Measurements from ENCODE around the gene ZNF277.

The ZNF277 gene

DNA sequence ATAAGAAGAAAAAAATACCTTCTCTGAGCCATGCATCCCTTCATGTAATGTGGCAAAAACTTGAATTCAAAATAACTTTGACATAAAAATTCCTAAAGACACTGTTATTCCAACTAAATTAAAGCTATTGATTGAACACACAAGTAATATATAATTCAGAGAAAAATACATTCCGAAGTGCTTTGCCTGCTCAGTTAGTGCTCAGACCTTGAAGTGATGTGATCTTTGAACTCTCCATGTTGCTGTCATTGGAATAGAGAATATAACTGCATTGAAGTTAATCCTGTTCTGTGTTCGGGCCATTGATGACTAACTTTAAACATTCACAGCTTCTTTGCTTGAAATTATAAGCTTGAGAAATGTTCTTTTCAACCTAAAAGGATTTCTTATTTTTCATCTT, 129.8 kb downstream of the ZNF277 start:
- TF ChIP-seq, protein P1, sequence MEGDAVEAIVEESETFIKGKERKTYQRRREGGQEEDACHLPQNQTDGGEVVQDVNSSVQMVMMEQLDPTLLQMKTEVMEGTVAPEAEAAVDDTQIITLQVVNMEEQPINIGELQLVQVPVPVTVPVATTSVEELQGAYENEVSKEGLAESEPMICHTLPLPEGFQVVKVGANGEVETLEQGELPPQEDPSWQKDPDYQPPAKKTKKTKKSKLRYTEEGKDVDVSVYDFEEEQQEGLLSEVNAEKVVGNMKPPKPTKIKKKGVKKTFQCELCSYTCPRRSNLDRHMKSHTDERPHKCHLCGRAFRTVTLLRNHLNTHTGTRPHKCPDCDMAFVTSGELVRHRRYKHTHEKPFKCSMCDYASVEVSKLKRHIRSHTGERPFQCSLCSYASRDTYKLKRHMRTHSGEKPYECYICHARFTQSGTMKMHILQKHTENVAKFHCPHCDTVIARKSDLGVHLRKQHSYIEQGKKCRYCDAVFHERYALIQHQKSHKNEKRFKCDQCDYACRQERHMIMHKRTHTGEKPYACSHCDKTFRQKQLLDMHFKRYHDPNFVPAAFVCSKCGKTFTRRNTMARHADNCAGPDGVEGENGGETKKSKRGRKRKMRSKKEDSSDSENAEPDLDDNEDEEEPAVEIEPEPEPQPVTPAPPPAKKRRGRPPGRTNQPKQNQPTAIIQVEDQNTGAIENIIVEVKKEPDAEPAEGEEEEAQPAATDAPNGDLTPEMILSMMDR (IDR thresholded peaks at IDR 0.05; ENCODE audit: insufficient read depth, low read depth, low read length, missing control alignments): no peak
- no peak overlapping the region for H3K4me3 ChIP-seq (ENCODE audit: low read depth, low read length)
- no peak for DNase-seq (ENCODE audit: low read depth)

DNA sequence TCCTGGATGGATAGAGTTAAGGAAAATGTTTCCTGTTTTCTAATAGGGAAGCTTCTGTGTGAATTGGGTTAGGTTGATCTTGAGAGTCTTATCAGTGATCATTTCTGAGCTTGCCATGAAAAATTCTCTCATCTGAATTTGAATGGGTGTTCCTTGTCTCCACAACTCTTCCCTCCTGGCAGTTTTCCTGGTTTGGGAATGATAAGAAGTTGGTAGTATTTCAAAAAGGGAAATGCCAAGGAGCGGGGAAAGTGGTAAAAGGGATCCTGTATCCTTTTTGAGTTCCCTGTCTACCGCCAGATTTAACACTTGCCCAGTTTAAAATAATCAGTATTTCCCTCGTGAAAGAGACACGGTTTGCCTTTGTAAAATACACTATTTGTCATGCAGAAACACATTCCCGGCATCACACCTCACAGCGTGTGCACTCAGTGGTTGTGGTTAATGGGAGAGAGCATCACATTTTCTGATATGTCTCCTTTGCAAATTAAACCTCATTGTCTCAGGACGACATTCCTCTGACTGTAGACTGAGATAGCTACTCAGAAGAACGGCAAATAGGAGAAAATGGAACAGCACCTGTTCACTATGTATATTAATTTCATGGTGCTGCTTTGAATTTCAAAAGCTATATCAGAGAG, 130.6 kb downstream of the ZNF277 start:
- no peak overlapping the region for H3K4me3 ChIP-seq (ENCODE audit: low read depth, low read length)
- TF ChIP-seq, protein P1 (IDR thresholded peaks at IDR 0.05; ENCODE audit: insufficient read depth, low read depth, low read length, missing control alignments): no peak
- DNase-seq (ENCODE audit: low read depth): no peak

GRCh38 chr7:112337892-112338291, 131.4 kb downstream of the ZNF277 start:
- no peak for DNase-seq (ENCODE audit: low read depth)
- H3K4me3 ChIP-seq (ENCODE audit: low read depth, low read length): no peak overlapping the region
- TF ChIP-seq, protein P1 (IDR thresholded peaks at IDR 0.05; ENCODE audit: insufficient read depth, low read depth, low read length, missing control alignments): no peak

- TF ChIP-seq, protein P1 (IDR thresholded peaks at IDR 0.05; ENCODE audit: insufficient read depth, low read depth, low read length, missing control alignments): no peak
- H3K4me3 ChIP-seq (ENCODE audit: low read depth, low read length): no peak overlapping the region
- no peak for DNase-seq (ENCODE audit: low read depth)
These were observed 132.3 kb downstream of the ZNF277 start for GRCh38 chr7:112338786-112339185.

GRCh38 chr7:112341464-112341863, 135.0 kb downstream of the ZNF277 start:
- no peak for DNase-seq (ENCODE audit: low read depth)
- TF ChIP-seq, protein P1 (IDR thresholded peaks at IDR 0.05; ENCODE audit: insufficient read depth, low read depth, low read length, missing control alignments): no peak

DNA sequence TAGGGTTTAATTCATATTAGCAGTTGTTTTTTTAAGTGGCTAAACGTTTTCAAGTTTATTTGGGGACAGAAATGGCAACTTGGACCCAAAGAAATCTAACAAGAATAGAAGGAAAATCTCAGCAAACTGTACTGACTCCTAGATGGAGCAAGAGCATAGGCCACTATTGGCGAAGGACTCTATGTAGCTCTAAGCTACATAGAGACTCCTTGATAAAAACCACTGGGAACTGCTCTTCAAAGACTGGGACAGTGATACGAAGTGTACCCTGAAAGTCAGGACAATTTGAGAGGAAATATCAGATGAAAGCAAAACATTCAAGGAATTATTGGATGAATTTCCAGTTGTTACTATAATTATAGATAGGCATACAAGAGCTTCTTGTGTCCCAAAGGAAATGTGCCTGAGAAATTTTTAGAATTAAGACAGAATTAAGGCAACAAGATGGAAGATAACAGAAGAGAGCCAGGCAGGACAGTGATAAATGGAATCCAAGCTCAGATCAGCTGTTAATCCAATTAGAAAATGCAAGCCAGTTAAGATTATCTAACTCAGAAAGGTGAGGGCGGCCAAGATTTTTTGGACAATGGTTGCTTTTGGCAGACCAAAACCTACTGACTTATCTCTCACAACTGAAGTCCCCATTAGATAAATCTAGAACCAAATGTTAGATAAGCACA, 140.0 kb downstream of the ZNF277 start:
- DNase-seq (ENCODE audit: low read depth): no peak
- TF ChIP-seq, protein P1 (IDR thresholded peaks at IDR 0.05; ENCODE audit: insufficient read depth, low read depth, low read length, missing control alignments): no peak
- no peak overlapping the region for H3K4me3 ChIP-seq (ENCODE audit: low read depth, low read length)

More at GRCh38 chr7:112341464-112341863, 135.0 kb downstream of the ZNF277 start:
- no peak overlapping the region for H3K4me3 ChIP-seq (ENCODE audit: low read depth, low read length)
